ENCODE data around the gene PLPP7.

The PLPP7 gene

DNA sequence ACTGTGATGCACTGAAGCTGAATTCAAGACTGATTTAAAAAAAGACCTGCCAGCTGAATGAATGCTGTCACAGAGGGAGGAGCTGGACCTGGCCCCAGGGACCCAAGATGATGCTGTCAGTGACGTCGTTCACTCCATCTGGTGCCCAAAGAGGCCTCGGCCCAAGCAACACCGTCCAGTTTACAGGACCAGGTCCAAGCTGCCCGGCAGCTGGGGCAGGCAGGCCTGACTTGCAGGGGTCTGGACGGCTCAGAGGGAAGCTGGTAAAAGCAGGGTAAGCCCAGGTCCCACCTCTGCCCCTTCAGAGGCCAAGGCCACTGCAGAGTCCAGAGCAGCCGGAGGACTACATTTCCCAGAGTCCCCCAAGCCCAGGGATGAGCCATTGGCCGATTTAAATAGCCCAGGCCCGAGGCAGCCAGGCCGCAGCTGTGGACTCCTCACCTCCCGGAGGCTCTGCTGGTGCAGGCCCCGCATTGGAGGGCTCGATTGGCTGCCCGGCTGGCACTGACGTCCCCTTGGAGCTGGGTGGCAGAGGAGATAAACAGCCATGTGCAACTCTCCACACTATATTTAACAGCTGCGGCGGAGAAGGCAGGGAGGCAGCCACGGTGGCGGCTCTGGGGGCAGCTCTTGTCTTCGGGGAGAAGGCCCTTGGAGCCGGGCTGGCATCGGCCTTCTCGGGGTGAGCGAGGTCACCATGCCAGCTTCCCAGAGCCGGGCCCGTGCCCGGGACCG is at the start of gene PLPP7:
PLPP7 (plus strand) TSS at position 423 of the 735 bp plus-strand sequence; CDS start at position 698, 275 bp downstream.
- TF ChIP-seq GATA3 (IDR thresholded peaks at IDR 0.05; ENCODE audit: low read depth, low read length) (no peak), GATA2 (IDR thresholded peaks at IDR 0.05; ENCODE audit: low read depth, low read length) (no peak)

DNA sequence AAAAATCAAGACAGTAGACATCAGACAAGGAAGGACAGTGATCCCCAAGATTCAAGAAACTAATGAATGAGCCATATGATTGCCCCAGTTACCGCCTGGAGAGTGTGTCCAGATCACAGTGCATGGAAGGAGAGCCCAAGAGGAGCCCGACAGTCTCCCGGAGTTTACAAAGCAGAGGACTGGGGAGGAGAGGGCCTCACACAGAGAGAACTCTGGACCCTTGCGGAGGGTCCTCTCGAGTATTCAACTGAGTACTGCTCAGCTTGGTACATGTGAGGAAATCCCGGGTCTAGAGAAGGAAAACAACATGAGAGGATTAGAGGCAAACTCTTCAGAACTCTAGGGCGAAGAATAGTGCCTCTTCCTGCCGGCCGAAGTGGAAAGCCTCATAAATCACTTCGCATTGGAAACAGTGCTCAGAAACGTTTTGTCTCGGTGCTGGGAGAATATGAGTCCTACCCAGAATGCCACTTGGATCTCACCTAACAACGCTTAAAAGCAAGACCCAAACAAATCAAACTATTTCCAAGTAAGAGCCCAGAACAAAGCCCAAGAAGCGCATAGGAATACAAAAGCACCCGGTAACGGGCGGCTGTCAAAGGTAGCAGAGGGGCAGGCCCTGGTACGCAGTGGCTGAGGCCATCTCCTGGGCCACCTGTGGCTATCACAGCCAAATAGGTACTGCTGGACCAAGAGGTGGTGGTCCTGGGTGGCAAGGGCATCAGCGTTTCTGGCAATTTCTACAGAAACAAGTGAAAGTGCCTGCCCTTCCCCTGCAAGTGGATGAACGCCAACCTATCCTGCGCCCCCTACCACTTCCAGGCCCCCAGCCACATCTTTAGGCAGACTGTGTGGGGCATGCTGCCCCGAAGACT is 49.2 kb upstream of the PLPP7 start:
- TF ChIP-seq GATA3 (IDR thresholded peaks at IDR 0.05; ENCODE audit: low read depth, low read length) (no peak), GATA2 (IDR thresholded peaks at IDR 0.05; ENCODE audit: low read depth, low read length) (no peak)

DNA sequence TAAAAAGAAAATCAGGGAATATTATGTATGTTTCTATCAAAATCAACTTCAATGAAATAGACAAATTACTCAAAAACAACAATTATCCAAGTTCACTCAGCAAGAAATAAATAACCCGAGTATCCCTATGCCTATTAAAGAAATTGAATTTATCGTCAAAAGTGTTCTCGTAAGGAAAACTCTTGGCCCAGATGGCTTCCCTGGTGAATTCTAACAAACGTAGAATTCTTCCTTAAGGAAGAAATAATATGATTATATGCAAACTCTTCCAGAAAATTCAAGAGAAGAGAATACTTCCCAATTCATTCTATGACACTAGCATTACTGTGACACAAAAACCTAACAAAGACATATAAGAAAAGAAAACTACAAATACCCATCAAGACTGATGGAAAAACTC is 42.9 kb upstream of the PLPP7 start:
- TF ChIP-seq GATA3 (IDR thresholded peaks at IDR 0.05; ENCODE audit: low read depth, low read length) (no peak), GATA2 (IDR thresholded peaks at IDR 0.05; ENCODE audit: low read depth, low read length) (no peak)

DNA sequence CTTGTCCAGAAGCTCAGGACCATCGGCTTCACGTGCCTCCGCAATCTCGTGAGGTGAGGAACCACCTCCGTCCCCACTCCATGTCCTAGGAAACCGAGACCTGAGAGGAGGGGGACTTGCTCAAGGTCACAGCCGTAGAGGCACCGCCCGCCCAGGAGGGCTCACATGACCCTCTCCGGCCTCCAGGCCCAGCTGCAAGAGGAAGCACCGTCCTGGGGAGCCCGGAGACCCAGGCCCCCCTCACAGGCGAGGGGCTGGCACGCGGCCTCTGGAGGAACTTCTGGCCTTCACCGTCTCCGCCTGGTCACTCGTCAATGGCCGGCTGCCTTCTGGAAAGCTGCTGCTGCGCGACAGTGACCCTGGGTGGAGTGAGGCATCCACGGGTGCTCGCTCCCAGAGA is 37.4 kb upstream of the PLPP7 start:
- no peak for TF ChIP-seq GATA2 (IDR thresholded peaks at IDR 0.05; ENCODE audit: low read depth, low read length)
- TF ChIP-seq GATA3 (IDR thresholded peaks at IDR 0.05; ENCODE audit: low read depth, low read length) = no peak

DNA sequence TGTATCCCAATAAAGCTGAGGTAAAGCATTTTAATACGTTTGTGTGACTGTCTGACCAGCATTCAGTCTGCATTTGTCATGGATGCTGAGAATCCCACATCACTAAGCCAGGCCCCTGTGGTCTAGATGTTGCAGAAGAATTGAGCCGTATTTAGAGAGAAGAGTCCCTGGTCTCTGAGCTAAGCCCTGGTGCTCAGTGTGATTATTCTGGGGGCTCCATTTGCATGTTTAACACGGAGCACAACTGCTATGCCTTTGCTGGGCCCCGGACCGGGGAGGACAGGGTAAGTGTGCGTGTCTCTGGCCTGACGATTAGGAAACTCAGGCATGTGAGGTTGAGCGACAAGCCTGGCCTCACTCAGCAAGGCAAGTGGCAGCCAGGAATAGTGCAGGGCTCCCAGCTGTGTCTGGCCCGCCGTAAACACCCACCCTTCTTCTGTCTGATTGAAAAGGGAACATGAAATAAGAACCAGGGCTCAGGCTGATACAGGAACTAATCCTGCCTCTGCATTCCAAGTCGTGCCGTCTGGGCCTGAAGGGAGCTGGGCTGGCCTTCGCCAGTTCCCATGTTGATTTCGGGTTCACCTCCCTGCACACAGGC is 35.5 kb upstream of the PLPP7 start:
- TF ChIP-seq GATA2 (IDR thresholded peaks at IDR 0.05; ENCODE audit: low read depth, low read length) = no peak
- no peak for TF ChIP-seq GATA3 (IDR thresholded peaks at IDR 0.05; ENCODE audit: low read depth, low read length)

- TF ChIP-seq GATA3 (IDR thresholded peaks at IDR 0.05; ENCODE audit: low read depth, low read length) = no peak
- TF ChIP-seq GATA2 (IDR thresholded peaks at IDR 0.05; ENCODE audit: low read depth, low read length) = no peak
Measured at GRCh38 chr9:131254626-131255025, 34.9 kb upstream of the PLPP7 start.

GRCh38 chr9:131255676-131256197 is 33.8 kb upstream of the PLPP7 start:
- TF ChIP-seq GATA3 (IDR thresholded peaks at IDR 0.05; ENCODE audit: low read depth, low read length) (no peak), GATA2 (IDR thresholded peaks at IDR 0.05; ENCODE audit: low read depth, low read length) (no peak)

- TF ChIP-seq GATA3 (IDR thresholded peaks at IDR 0.05; ENCODE audit: low read depth, low read length) = no peak
- no peak for TF ChIP-seq GATA2 (IDR thresholded peaks at IDR 0.05; ENCODE audit: low read depth, low read length)
Measured at GRCh38 chr9:131257266-131258025, 32.1 kb upstream of the PLPP7 start.

- TF ChIP-seq GATA3 (IDR thresholded peaks at IDR 0.05; ENCODE audit: low read depth, low read length) (no peak), GATA2 (IDR thresholded peaks at IDR 0.05; ENCODE audit: low read depth, low read length) (no peak)
Measured at GRCh38 chr9:131258186-131258585, 31.3 kb upstream of the PLPP7 start.

GRCh38 chr9:131258698-131259431 is 30.7 kb upstream of the PLPP7 start:
- TF ChIP-seq GATA3 (IDR thresholded peaks at IDR 0.05; ENCODE audit: low read depth, low read length) (no peak), GATA2 (IDR thresholded peaks at IDR 0.05; ENCODE audit: low read depth, low read length) (no peak)

- TF ChIP-seq GATA2 (IDR thresholded peaks at IDR 0.05; ENCODE audit: low read depth, low read length) = no peak
- no peak for TF ChIP-seq GATA3 (IDR thresholded peaks at IDR 0.05; ENCODE audit: low read depth, low read length)
Measured at GRCh38 chr9:131259432-131259898, 30.1 kb upstream of the PLPP7 start.

DNA sequence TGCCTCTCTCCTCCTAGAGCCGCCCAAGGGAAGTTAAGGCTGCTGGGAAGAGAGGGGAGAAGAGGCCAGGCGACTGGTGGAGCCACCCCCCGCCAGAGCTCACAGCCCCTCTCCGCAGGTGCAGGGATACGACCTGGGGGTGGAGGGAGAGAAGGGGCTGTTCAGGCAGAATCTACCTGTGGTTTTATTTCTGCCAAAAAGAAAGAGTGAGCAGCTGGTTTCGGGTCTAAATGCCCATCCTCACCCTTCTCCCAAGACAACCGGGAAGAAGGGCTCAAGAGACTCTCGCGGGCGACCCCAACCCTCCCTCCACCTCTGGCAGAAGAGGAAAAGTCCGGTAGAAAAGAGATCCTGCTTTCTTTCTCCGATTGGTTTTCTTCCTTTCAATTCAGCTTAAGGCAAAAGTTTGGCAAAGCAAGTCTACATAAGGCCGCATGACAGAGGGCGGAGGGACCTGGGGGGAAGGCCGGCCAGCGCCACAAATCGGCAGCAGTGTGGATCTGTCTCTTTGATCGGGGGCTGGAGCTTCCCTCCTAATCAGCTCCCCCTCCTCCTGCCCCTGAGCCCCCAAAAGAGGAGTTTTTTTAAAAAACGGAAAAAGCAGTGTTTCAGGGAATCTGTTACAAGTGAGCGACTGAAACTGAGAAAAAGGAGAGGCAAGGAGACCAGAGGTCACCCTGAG is 29.5 kb upstream of the PLPP7 start:
- no peak for TF ChIP-seq GATA3 (IDR thresholded peaks at IDR 0.05; ENCODE audit: low read depth, low read length)
- no peak for TF ChIP-seq GATA2 (IDR thresholded peaks at IDR 0.05; ENCODE audit: low read depth, low read length)
